GM13977 (cell line): ENCODE measurements around the gene CHMP5.
A peak's percentile ranks its signal among the peaks of the same experiment; 100 is the strongest.

ENCODE experiments used
- DNase-seq: peaks from one replicate; pipeline ENCODE4 v3.0.0; 2012; ENCODE audit warnings: low spot score
- CTCF ChIP-seq: IDR thresholded peaks from 2 replicates; pipeline ENCODE4 v1.5.1; 2012; ENCODE audit warnings: mild to moderate bottlenecking, control low read depth; ENCODE audit not compliant: insufficient read depth; ENCODE audit errors: extremely low read depth, missing control alignments
- in situ Hi-C: fragments of 300-500 bp; cut with MboI; formaldehyde crosslinking; loops from one replicate; pipeline ENCODE4 v1.12.0; 2022; ENCODE audit warnings: low sequenced_read_pairs, low pct_unique_long_range_greater_than_20kb, mixed read lengths, inconsistent platforms; ENCODE audit not compliant: unreplicated experiment

CHMP5 gene

GRCh38 chr9:33290247-33291030, 25.6 kb downstream of the CHMP5 start, which contains the start of gene NFX1:
Gene NFX1, plus strand, starts transcription at chr9:33290516. Its CDS starts 57 bp downstream, at chr9:33290573.
- in situ Hi-C loops: no loop called here
- DNase-seq: peak; percentile 92
- TF ChIP-seq CTCF: no peak

- TF ChIP-seq CTCF: no peak
- in situ Hi-C loops: no loop called here
- DNase-seq: peak; percentile 38
Measured at GRCh38 chr9:33291031-33291397, 26.2 kb downstream of the CHMP5 start.

GRCh38 chr9:33291901-33292300, 27.1 kb downstream of the CHMP5 start:
- TF ChIP-seq CTCF: no peak
- in situ Hi-C loops: no loop called here
- no peak for DNase-seq

GRCh38 chr9:33293782-33294181, 28.9 kb downstream of the CHMP5 start:
- in situ Hi-C loops: no loop called here
- TF ChIP-seq CTCF: no peak

GRCh38 chr9:33294670-33295432, 30.0 kb downstream of the CHMP5 start:
- no peak for TF ChIP-seq CTCF
- in situ Hi-C loops: no loop called here
- DNase-seq: no peak

More at GRCh38 chr9:33293782-33294181, 28.9 kb downstream of the CHMP5 start:
- DNase-seq: no peak

GRCh38 chr9:33295571-33295970, 30.7 kb downstream of the CHMP5 start:
- DNase-seq: peak; percentile 58
- no peak for TF ChIP-seq CTCF
- in situ Hi-C loops: no loop called here
